Erythroblast (primary cell): Measurements from ENCODE around the gene DCLRE1B.
"Not testable (repeated sequence)": the region's sequence is repeated elsewhere in the genome, so short reads cannot be mapped to it uniquely, and the experiment has no call there.

Experiments
- DNase-seq, 2 experiments: peaks; one replicate each; lab custom pipeline; 2025; lab: John Stamatoyannopoulos, UW
- GATA1 ChIP-seq: IDR thresholded peaks from 2 replicates; pipeline ENCODE4 v1.6.1; 2011; ENCODE audit warnings: low read depth, mild to moderate bottlenecking, control low read depth, low read length, moderate library complexity
- POLR2A ChIP-seq: IDR thresholded peaks from 2 replicates; pipeline ENCODE4 v1.6.1; 2011; ENCODE audit warnings: mild to moderate bottlenecking, low read length

The DCLRE1B gene

DNA sequence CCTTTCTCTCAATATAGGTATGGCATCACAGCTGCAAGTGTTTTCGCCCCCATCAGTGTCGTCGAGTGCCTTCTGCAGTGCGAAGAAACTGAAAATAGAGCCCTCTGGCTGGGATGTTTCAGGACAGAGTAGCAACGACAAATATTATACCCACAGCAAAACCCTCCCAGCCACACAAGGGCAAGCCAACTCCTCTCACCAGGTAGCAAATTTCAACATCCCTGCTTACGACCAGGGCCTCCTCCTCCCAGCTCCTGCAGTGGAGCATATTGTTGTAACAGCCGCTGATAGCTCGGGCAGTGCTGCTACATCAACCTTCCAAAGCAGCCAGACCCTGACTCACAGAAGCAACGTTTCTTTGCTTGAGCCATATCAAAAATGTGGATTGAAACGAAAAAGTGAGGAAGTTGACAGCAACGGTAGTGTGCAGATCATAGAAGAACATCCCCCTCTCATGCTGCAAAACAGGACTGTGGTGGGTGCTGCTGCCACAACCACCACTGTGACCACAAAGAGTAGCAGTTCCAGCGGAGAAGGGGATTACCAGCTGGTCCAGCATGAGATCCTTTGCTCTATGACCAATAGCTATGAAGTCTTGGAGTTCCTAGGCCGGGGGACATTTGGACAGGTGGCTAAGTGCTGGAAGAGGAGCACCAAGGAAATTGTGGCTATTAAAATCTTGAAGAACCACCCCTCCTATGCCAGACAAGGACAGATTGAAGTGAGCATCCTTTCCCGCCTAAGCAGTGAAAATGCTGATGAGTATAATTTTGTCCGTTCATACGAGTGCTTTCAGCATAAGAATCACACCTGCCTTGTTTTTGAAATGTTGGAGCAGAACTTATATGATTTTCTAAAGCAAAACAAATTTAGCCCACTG, 35.5 kb downstream of the DCLRE1B start:
- TF ChIP-seq GATA1 = no peak
- no peak for TF ChIP-seq POLR2A
- DNase-seq = no peak

DNA sequence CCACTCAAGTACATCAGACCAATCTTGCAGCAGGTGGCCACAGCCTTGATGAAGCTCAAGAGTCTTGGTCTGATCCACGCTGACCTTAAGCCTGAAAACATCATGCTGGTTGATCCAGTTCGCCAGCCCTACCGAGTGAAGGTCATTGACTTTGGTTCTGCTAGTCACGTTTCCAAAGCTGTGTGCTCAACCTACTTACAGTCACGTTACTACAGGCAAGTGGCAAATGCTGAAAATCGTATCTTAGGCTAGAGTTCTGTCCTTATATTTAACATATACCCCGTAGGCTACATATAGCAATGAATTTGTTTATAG, 36.1 kb downstream of the DCLRE1B start:
- TF ChIP-seq GATA1 (no peak), POLR2A (no peak)
- no peak for DNase-seq

DNA sequence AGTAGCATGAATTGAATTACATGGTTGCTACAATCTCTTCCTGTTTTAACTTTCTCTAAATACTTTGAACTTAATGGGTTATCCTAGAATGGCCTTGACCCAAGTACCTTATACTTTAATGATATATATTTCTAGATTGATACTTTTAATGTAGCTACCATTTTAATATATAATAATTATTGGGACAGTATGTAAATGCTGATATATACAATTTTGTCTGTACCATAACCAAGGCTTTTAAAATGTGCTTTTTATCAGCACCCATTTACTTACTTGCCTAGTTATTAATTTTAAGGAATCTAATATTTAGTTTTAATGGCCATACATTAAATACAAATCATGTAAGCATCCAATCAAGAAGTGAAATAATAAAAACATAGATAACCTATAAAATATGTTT, 37.4 kb downstream of the DCLRE1B start:
- no peak for TF ChIP-seq GATA1
- TF ChIP-seq POLR2A = no peak
- DNase-seq = no peak

DNA sequence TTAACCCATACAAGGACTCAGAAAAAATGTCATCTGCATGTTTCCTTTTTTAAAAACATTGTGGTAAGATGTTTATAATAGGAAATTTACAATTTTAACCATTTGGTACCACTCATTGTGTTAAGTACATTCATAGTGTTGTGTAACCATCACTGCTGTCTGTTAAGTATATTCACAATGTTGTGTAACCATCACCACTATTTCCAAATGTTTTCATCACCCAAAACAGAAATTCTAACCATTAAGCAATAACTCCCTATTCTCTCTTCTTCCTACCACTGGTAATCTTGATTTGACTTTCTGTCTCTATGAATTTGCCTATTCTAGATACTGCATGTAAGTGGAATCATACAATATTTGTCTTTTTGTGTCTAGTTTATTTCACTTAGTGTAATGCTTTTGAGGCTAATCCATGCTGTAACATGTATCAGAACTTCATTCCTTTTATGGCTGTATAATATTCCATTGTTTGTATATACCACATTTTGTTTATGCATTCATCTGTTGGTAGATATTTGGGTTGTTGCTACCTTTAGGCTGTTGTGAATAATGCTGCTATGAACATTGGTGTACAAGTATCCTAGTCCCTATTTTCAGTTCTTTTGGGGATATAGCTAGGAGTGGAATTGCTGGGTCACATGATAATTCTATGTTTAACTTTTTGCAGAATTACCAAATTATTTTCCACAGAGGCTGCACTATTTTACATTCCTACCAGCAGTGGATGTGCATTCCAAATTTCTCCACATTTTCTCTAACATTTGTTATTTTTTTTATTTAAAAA, 38.1 kb downstream of the DCLRE1B start:
- peak in 1 of 2 experiments; percentile 49 for DNase-seq

DNA sequence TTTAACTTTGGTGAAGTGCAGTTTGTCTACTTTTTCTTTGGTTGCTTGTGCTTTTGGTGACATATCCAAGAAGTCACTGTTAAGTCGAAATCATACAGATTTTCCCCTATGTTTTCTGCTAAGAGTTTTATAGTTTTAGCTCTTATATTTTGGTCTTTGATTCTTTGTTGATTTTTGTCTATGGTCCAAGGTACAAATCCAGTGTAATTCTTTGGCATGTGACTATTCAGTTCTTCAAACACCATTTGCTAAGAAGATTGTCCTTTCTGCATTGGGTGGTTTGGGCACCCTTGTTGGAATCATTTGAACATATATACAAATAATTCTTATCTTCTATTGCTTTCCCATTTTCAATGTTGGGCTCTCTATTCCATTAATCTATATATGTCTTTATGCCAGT, 40.2 kb downstream of the DCLRE1B start:
- no peak for DNase-seq
- TF ChIP-seq POLR2A = no peak

More for the DNA sequence above, 38.1 kb downstream of the DCLRE1B start:
- no peak for TF ChIP-seq GATA1
- TF ChIP-seq POLR2A = no peak

DNA sequence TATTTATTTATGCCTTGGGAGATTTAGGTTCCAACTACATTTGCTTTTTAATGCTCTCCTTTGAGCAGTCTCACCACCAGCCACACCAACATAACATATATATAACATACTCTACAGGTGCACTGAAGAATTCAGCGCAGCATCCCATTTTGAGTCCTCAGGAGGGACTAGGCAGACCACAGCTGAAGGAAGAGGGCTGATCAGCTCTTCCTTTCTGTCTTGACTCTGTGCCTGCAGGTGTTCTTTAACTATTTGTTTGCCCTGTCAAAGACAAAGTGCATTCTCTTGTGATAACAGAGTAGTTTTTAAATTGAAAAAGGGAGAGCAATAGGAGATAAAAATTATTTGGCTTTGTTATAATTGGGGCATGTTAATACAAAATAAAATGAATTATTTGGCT, 41.0 kb downstream of the DCLRE1B start:
- DNase-seq = no peak
- TF ChIP-seq POLR2A (no peak), GATA1 (no peak)

DNA sequence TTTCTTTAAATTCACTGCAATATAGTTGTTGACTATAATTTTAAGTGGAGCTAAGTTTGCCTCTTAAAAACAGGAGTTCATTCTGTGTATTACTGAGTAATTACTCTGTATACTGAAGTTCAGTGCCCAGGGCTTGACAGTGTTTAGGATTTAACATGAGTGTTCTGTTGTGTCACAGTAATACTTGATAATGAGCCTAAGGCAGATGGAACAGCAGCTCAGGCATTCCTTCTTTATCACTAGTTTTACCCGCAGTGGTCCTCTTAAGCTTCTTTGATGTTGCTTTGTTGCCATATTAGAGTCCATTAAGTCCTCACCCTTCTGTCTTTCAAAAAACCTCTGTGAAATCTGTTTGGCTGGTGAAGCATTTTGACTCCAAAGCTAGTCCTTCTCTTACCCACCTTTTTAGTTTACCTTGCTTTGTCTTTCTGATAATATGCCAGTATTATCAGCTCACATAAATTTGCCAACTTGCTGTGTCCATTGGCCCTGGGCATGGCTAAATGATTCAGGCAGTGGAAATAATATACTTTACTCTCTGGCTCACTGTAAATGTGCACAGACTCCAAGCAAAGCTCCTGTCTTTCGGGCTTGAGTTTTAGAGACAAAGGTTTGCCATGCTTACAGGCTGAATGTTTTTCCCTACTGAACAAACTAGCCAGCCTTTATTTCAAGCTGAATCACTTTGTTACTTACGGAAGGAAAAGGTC, 41.7 kb downstream of the DCLRE1B start:
- TF ChIP-seq GATA1 (no peak), POLR2A (no peak)
- DNase-seq = peak in 1 of 2 experiments; percentile 21

DNA sequence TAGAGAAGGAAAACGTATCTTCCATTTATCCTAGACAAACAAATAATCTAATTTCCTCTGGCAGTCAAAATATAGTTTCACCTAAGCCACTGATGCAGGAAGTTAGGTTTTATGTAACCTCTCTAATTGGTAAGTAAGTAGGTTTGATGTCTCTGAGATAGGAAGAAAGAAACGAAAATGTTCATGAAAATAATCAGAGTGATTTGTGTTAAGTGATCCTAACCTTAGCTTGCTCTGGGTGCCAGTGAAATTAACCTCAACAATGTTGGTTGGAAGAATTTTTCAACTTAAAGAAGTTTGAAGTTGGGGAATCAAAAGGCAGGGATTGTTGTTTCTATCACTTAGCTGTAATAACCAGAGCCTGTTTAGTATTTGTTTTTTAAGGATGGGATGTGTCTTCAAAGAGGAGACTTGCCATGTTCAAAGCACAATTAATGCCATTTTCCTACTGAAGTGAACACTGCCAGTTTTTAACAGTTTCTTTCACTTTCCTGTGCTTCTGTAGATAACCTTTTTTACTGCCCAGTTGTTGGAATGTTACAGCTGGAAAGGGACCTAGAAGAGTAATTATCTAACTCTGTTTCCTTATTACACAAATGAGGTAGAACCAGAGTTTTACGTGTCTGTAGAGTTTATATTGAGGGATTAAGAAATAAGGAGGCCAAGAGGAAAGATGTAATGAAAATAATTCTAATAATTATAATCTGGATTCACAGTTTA, 42.4 kb downstream of the DCLRE1B start:
- TF ChIP-seq GATA1 = no peak
- no peak for TF ChIP-seq POLR2A
- DNase-seq = no peak

DNA sequence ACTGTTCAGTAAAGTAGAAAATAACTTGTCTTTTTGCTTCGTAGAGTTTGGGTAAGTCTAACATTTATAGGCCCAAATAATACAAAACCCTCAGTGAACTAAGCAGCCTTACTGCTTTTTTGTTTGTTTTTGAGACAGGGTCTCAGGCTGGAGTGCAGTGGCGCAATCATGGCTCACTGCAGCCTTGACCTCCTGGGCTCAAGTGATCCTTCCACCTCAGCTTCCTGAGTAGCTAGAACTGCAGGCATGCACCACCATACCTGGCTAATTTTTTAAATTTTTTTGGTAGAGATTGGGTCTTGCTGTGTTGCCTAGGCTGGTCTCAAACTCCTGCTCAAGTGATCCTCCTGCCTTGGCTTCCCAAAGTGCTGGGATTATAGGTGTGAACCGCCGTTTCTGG, 43.0 kb downstream of the DCLRE1B start:
- DNase-seq = not testable (repeated sequence)

DNA sequence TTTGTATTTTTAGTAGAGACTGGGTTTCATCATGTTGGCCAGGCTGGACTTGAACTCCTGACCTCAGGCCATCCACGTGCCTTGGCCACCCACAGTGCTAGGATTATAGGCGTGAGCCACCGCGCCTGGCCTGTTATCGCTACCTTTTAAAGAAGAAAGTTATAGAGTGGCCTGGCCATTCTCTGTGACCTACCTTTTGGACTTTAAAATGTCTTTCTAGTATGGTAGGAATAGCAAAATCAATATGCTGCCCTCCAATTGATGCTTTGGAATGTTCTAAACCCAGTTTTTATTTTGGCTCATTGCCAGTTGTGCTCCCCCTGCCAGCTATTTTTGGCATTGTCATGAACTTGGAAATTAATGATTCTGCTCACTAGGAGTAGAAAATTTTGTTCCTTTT, 43.9 kb downstream of the DCLRE1B start:
- TF ChIP-seq GATA1 (no peak), POLR2A (no peak)
- peak; percentile 48 to 66 for DNase-seq

DNA sequence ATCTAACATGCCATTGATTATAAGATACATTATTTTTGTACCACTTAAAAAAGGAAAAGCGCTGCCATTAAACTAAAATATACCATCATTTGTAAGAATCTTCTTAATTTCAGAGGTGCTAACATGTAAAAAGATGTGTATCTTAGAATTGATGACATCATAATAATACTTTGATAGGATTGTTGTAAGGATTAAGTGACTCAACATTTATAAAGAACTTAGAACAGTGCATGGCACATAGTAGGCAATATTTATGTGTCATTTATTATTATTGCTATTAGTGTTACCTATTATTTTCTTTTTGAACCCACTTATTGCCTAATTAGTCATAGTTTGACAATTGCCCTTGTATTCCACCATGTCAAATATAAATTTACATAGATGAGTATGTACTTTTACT, 45.8 kb downstream of the DCLRE1B start:
- no peak for DNase-seq
- TF ChIP-seq POLR2A = no peak
- TF ChIP-seq GATA1 = no peak

DNA sequence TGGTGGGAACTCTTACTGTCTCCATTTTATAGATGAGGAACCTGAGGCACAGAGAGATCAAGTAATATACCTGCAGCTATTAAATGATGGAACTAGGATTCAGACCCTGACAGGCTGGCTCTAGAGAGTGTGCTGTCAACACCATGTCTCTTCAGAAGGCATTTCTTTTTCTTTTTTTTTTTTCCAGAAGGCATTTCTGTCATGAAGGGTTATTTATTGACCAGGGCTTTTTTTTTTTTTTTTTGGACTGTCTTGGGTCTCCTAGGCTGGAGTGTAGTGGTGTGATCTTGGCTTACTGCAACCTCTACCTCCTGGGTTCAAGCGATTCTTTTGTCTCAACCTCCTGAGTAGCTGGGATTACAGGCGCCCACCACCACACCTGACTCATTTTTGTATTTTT, 46.6 kb downstream of the DCLRE1B start:
- TF ChIP-seq GATA1 (no peak), POLR2A (no peak)
- DNase-seq = no peak

DNA sequence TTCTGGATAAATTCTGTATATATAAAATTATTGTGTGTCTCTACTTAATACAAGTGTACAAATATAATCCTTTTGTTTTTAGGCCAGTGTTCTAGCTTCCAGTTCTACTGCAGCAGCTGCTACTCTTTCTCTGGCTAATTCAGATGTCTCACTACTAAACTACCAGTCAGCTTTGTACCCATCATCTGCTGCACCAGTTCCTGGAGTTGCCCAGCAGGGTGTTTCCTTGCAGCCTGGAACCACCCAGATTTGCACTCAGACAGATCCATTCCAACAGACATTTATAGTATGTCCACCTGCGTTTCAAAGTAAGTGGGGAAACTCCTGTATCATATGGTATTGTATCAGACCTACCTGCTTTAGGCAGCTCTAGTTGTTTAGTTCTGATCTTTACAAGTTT, 52.9 kb downstream of the DCLRE1B start:
- no peak for DNase-seq
- no peak for TF ChIP-seq POLR2A
- TF ChIP-seq GATA1 = no peak
